ENCODE data around the gene GCA.

GCA gene

GRCh38 chr2:162379719-162380580, 36.0 kb downstream of the GCA start:
- FAIRE-seq (no peak), DNase-seq (ENCODE audit: insufficient read length, low spot score) (no peak)
- no peak for TF ChIP-seq CTCF (IDR thresholded peaks at IDR 0.05; ENCODE audit: insufficient read depth, missing control alignments)

GRCh38 chr2:162381851-162382250, 37.9 kb downstream of the GCA start:
- no peak for TF ChIP-seq CTCF (IDR thresholded peaks at IDR 0.05; ENCODE audit: insufficient read depth, missing control alignments)
- FAIRE-seq (no peak), DNase-seq (ENCODE audit: insufficient read length, low spot score) (no peak)

GRCh38 chr2:162382278-162382677, 38.3 kb downstream of the GCA start:
- TF ChIP-seq CTCF (IDR thresholded peaks at IDR 0.05; ENCODE audit: insufficient read depth, missing control alignments), result no peak
- DNase-seq (ENCODE audit: insufficient read length, low spot score), result no peak
- no peak for FAIRE-seq

GRCh38 chr2:162385536-162385935, 41.6 kb downstream of the GCA start:
- TF ChIP-seq CTCF (IDR thresholded peaks at IDR 0.05; ENCODE audit: insufficient read depth, missing control alignments), result no peak
- no peak for FAIRE-seq
- DNase-seq (ENCODE audit: insufficient read length, low spot score), result no peak

GRCh38 chr2:162390801-162391200, 46.9 kb downstream of the GCA start:
- no peak for TF ChIP-seq CTCF (IDR thresholded peaks at IDR 0.05; ENCODE audit: insufficient read depth, missing control alignments)
- no peak for DNase-seq (ENCODE audit: insufficient read length, low spot score)
- FAIRE-seq, result no peak

- no peak for TF ChIP-seq CTCF (IDR thresholded peaks at IDR 0.05; ENCODE audit: insufficient read depth, missing control alignments)
- no peak for FAIRE-seq
- DNase-seq (ENCODE audit: insufficient read length, low spot score), result no peak
Measured at GRCh38 chr2:162400336-162400735, 56.4 kb downstream of the GCA start.

- no peak for DNase-seq (ENCODE audit: insufficient read length, low spot score)
- no peak for TF ChIP-seq CTCF (IDR thresholded peaks at IDR 0.05; ENCODE audit: insufficient read depth, missing control alignments)
- no peak for FAIRE-seq
Measured at GRCh38 chr2:162401871-162402270, 57.9 kb downstream of the GCA start.
